LoVo (cell line): ENCODE data around the gene SYCE1.
"Not testable (repeated sequence)": the region's sequence is repeated elsewhere in the genome, so short reads cannot be mapped to it uniquely, and the experiment has no call there.

Experiments used
- DNase-seq: peaks from one replicate; pipeline ENCODE4 v3.0.0-alpha.2; 2016; ENCODE audit warnings: low spot score

Gene SYCE1

GRCh38 chr10:133565441-133566294 lies at the start of gene SYCE1:
SYCE1 (minus strand) TSS chr10:133565583; CDS start chr10:133565529, 54 bp downstream.
- DNase-seq: no peak

- no peak for DNase-seq
Observed at GRCh38 chr10:133614830-133615580, 49.6 kb upstream of the SYCE1 start.

- DNase-seq: no peak
Observed at GRCh38 chr10:133613699-133614098, 48.3 kb upstream of the SYCE1 start.

GRCh38 chr10:133611079-133611478 lies 45.7 kb upstream of the SYCE1 start:
- DNase-seq: no peak

GRCh38 chr10:133608855-133609254 lies 43.5 kb upstream of the SYCE1 start:
- DNase-seq: no peak

- not testable (repeated sequence) for DNase-seq
Observed at GRCh38 chr10:133603434-133603833, 38.1 kb upstream of the SYCE1 start.

GRCh38 chr10:133600657-133601056 lies 35.3 kb upstream of the SYCE1 start:
- no peak for DNase-seq

- DNase-seq: not testable (repeated sequence)
Observed at GRCh38 chr10:133599869-133600268, 34.5 kb upstream of the SYCE1 start.

- DNase-seq: no peak
Observed at GRCh38 chr10:133592716-133593115, 27.3 kb upstream of the SYCE1 start.

- DNase-seq: no peak
Observed at GRCh38 chr10:133590970-133591359, 25.6 kb upstream of the SYCE1 start.

GRCh38 chr10:133590226-133590969 lies 25.0 kb upstream of the SYCE1 start:
- no peak for DNase-seq

- DNase-seq: not testable (repeated sequence)
Observed at GRCh38 chr10:133577037-133577436, 11.7 kb upstream of the SYCE1 start.

GRCh38 chr10:133573460-133573859 lies 8.1 kb upstream of the SYCE1 start:
- not testable (repeated sequence) for DNase-seq

GRCh38 chr10:133572055-133572454 lies 6.7 kb upstream of the SYCE1 start:
- not testable (repeated sequence) for DNase-seq

- DNase-seq: not testable (repeated sequence)
Observed at GRCh38 chr10:133569801-133570200, 4.4 kb upstream of the SYCE1 start.

GRCh38 chr10:133568831-133569527 lies 3.6 kb upstream of the SYCE1 start:
- DNase-seq: not testable (repeated sequence)

- DNase-seq: no peak
Observed at GRCh38 chr10:133568287-133568614, 2.9 kb upstream of the SYCE1 start.

GRCh38 chr10:133567609-133568286 lies 2.4 kb upstream of the SYCE1 start:
- DNase-seq: no peak

GRCh38 chr10:133567119-133567518 lies 1.7 kb upstream of the SYCE1 start:
- DNase-seq: no peak

GRCh38 chr10:133564816-133565215 lies 567 bp downstream of the SYCE1 start:
- DNase-seq: no peak

- DNase-seq: no peak
Observed at GRCh38 chr10:133559216-133559615, 6.2 kb downstream of the SYCE1 start.
